Head of caudate nucleus (tissue), 42 donors: ENCODE results near the gene CLRN3.

Experiments
- DNase-seq, 42 donors: peaks; one replicate each; pipeline versions ENCODE4 v3.0.0 to v3.0.0-alpha.2; 2020 to 2021; ENCODE audit warnings: mixed read lengths in 7 of 42
- intact Hi-C: fragments of 100-400 bp; cut with DNase I; formaldehyde crosslinking; loops from one replicate; pipeline ENCODE4 v1.15.0; 2022

Gene CLRN3

GRCh38 chr10:127920306-127921074, 27.7 kb upstream of the CLRN3 start:
- peak in 3 of 42 donors; percentile 13 to 42 (median 33) for DNase-seq
- intact Hi-C loops: no loop called here

- peak in 23 of 42 donors; percentile 39 to 71 (median 55) for DNase-seq
- intact Hi-C loops: no loop called here
Measured at GRCh38 chr10:127919418-127920271, 26.9 kb upstream of the CLRN3 start.

DNA sequence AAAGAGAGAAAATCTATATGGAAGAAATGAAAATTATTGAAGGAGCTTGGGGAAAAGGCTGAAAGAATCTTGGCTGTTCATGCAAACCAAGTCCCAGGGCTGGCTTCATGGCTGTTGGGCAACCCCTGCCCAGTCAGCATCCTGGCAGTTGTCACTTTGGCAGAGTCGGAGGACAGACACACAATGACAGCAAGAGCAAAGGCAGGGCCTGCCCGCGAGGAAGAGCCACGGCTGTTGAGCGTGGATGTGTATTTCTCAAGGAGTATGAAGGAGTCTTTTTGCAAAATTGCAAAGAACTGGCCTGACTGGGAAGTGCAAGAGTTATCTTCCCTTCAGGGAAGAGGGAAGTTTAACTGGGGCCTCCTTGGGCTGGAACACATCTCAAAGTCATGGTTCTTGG, 25.8 kb upstream of the CLRN3 start:
- intact Hi-C loops: no loop called here
- peak in 15 of 42 donors; percentile 13 to 79 (median 56) for DNase-seq

- intact Hi-C loops: no loop called here
- no peak for DNase-seq
Measured at GRCh38 chr10:127916826-127917225, 24.1 kb upstream of the CLRN3 start.

DNA sequence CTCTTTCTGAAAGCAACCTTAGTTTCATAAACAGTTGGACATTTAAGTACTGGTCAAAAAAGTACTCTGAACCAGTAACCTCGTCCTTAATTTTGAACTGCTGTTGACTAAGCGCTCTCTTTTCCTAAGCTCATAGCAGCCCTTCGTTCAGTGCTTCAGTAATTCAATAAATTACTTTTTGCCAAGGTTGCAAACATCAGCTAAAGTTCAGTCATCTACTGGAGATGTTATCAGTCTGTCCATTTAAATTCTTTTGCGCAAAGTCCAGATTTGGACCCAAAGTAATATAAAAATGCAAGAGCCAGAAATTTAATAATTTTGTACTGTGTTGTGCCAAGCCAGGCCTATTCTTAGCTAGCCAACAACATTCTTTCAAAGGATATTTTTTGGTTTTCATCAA, 22.6 kb upstream of the CLRN3 start:
- intact Hi-C loops: no loop called here
- DNase-seq: no peak

GRCh38 chr10:127913368-127913759, 20.6 kb upstream of the CLRN3 start:
- intact Hi-C loops: no loop called here
- DNase-seq: peak in 1 of 42 donors; percentile 37

DNA sequence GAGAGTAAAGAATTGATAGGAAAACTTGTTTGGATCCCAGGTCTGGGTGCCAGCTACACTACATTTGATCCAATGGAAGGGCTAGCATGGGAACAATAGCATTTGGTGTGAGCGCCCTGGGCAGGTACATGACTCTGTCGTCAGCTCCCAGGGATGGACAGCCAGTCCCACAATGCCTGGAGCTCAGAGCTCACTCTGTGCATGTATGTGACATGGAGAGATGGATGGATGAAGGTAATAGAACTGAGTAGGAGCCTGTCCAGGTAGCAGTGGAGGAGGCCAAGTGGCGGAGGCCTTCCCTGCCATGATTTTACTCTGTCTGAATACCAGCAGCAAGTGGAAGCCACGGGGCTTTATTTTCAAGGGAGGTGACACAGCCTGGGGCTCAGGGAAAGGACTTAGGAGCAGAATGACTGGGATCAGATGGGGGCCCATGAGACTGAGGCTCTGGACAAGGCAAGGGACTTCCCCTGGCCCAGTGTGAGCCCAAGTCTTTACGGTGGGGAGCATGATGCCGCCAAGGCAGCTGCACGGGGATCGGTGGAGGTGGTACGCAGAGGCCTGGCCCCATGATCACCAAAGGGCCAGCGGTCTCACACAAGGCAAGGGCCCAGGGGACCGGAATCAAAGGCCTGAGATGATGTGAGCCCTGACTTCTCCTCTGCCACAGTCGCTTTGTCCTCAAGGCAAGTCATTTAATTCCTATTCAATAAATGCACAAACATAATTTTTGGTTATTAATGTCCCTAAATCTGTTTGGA, 20.0 kb upstream of the CLRN3 start:
- intact Hi-C loops: no loop called here
- no peak for DNase-seq

- DNase-seq: no peak
- intact Hi-C loops: no loop called here
Measured at GRCh38 chr10:127911867-127912257, 19.1 kb upstream of the CLRN3 start.

DNA sequence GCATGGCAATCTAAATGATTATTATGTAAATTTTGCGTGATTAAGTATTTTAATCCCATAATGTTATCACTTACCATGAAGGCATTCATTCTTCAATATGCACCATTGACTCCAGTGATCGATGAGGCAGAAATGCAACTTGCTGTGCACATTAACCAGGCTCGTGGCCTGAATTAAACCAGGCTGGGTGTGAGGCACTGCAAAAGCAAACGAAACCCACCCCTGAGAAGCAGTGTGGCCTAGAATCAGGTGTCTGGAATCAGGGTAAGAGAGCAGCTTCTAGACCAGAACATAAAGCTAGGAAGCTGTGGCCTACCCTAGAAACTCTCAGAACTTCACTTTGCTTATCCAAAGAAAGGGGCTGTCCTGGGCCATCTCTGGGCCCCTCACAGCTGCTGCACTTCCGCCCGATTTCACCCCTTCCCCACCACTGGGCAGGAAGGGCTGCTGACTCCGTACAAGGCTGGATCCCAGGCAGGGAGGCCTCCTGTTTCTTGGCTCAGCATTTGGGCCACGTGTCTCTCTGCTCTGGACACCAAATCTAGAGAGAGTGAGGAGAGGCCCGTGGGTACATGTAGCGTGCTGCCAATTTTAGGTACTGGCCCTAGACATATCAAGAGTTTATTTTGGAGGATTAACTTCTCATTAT, 18.6 kb upstream of the CLRN3 start:
- DNase-seq: peak in 1 of 42 donors; percentile 41
- intact Hi-C loops: no loop called here

GRCh38 chr10:127910464-127910770, 17.7 kb upstream of the CLRN3 start:
- DNase-seq: no peak
- intact Hi-C loops: no loop called here

GRCh38 chr10:127909716-127910463, 17.1 kb upstream of the CLRN3 start:
- intact Hi-C loops: no loop called here
- DNase-seq: peak in 1 of 42 donors; percentile 11

- DNase-seq: peak in 1 of 42 donors; percentile 13
- intact Hi-C loops: no loop called here
Measured at GRCh38 chr10:127908959-127909267, 16.2 kb upstream of the CLRN3 start.

GRCh38 chr10:127908106-127908958, 15.6 kb upstream of the CLRN3 start:
- intact Hi-C loops: no loop called here
- DNase-seq: peak in 1 of 42 donors; percentile 13

DNA sequence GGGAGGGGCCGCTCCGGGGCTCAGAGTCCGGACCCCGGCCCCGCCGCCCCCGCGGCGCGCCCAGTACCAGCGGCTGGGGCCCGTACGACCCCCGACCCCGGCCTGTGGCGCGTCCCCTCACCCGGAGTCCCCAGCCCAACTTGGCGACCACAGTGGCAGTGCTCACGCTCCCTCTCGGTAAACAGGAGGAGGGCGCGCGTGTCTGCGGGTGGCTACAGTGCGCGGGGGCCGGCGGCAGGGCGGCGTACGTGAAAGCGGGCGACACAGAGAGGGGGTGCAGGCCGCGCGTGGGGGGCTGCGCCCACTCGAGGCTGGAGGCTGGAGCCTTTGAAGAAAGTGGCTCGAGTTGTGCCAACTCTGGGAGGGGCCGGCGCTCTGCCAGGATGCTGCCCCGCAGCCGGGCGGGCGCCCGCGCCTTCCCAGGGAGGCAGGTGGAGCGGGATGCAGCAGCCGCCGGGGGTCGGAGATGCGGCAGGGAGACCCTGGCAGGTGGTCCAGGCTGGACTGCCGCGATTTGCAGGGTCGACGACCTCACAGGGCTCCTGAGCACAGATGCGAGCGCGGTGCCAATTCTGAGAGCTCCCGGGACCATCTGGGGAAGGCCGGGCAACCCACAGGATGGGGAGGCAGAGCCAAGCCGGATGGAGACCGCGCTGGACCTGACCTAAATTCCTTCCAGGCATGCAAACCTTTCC, 14.8 kb upstream of the CLRN3 start:
- intact Hi-C loops: loop anchor here (2.0 kb wide), 1 partner anchor 103 kb away; no protein-coding TSS in a partner anchor
- DNase-seq: peak in 37 of 42 donors; percentile 28 to 73 (median 57)

GRCh38 chr10:127906548-127907377, 14.0 kb upstream of the CLRN3 start, which contains the start of gene PTPRE:
TSS of gene PTPRE (plus strand) at chr10:127907103. CDS start at chr10:128040882, 133,779 bp downstream.
- DNase-seq: peak in 40 of 42 donors; percentile 47 to 86 (median 71)
- intact Hi-C loops: loop anchor here (2.0 kb wide), 1 partner anchor 104 kb away; no protein-coding TSS in a partner anchor

DNA sequence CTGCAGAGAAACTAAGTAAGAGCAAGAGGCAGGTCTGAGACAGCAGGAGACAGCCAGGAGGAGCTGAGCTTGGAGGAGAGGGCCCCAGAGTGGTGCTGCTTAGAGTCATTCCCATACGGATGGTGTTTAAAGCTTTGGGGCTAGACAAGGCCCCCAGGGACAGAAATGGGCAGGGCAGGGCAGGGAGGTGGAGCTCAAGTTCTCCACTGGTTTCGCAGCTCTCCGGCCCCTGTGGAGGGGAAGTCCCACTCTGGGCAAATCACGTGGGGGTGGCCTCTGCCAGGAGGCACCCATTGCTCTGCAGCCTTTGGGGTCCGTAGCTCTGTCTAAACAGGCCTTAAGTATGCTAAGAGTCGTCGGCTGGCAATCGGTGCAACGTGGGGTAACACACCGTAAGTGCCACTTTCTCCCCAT, 13.1 kb upstream of the CLRN3 start:
- peak in 10 of 42 donors; percentile 20 to 56 (median 40) for DNase-seq

More for the DNA sequence above, 13.1 kb upstream of the CLRN3 start:
- intact Hi-C loops: loop anchor here (2.0 kb wide), 2 partner anchors 105 to 163 kb away; no protein-coding TSS in a partner anchor
